Panc1 (cell line): ENCODE results near the gene CHRNE.

Source experiments
- POLR2AphosphoS5 ChIP-seq: IDR thresholded peaks from 2 replicates; pipeline ENCODE4 v1.6.1; 2012; ENCODE audit warnings: mild to moderate bottlenecking, low read depth, low read length, moderate library complexity
- REST ChIP-seq, 2 experiments: IDR thresholded peaks; 2 replicates each; pipeline ENCODE4 v1.6.1; 2011 to 2012; ENCODE audit warnings: low read depth in 2 of 2, control low read depth in 1 of 2, low read length in 1 of 2, mild to moderate bottlenecking in 1 of 2, moderate library complexity in 1 of 2; ENCODE audit not compliant: insufficient read depth in 1 of 2
- SIN3A ChIP-seq: IDR thresholded peaks from 2 replicates; pipeline ENCODE4 v1.6.1; 2012; ENCODE audit warnings: low read depth, mild to moderate bottlenecking, low read length, moderate library complexity, borderline replicate concordance; ENCODE audit not compliant: insufficient read depth
- TF ChIP-seq, protein P1 (sequence below): fragments of 450-650 bp; IDR thresholded peaks from 2 replicates; pipeline ENCODE4 v1.5.1; 2017; ENCODE audit warnings: mild to moderate bottlenecking

DNA sequence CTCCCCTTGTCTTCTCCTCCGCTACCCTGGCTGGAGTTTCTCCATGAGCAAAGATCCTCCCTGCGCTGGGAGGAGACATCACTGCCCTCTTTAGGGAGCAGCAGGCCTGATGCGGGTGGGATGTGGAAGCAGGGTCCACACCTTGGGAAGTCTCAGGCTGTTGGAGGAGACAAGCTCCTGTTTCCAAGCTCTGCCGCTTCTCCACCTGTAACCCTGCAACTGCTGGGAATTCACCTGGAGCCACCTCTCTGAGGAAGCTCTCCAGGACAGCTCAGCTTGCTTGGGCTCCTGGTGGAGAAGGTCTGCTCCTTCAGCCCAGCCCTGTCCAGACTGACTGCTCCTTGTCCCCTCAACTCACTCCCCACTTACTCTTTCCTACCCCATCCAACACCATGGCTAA lies 18.4 kb downstream of the CHRNE start:
- TF ChIP-seq, protein P1, sequence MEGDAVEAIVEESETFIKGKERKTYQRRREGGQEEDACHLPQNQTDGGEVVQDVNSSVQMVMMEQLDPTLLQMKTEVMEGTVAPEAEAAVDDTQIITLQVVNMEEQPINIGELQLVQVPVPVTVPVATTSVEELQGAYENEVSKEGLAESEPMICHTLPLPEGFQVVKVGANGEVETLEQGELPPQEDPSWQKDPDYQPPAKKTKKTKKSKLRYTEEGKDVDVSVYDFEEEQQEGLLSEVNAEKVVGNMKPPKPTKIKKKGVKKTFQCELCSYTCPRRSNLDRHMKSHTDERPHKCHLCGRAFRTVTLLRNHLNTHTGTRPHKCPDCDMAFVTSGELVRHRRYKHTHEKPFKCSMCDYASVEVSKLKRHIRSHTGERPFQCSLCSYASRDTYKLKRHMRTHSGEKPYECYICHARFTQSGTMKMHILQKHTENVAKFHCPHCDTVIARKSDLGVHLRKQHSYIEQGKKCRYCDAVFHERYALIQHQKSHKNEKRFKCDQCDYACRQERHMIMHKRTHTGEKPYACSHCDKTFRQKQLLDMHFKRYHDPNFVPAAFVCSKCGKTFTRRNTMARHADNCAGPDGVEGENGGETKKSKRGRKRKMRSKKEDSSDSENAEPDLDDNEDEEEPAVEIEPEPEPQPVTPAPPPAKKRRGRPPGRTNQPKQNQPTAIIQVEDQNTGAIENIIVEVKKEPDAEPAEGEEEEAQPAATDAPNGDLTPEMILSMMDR: no peak
- no peak for TF ChIP-seq POLR2AphosphoS5
- no peak for TF ChIP-seq REST (IDR thresholded peaks at IDR 0.05; ENCODE audit: insufficient read depth in 1 of 2, low read depth in 2 of 2, low read length in 1 of 2)
- no peak for TF ChIP-seq SIN3A
